OCI-LY3 (cell line): ENCODE data around the gene LY6G6C.

Source experiments
- EZH2phosphoT487 ChIP-seq: fragments of 200-600 bp; shearing (Covaris generic); IDR thresholded peaks from 2 replicates; pipeline ENCODE4 v1.6.1; 2018; ENCODE audit warnings: antibody characterized with exemption, mixed run types, low read depth
- TF ChIP-seq, protein P1 (sequence below): fragments of 200-600, 300-600 bp; sonication (generic); IDR thresholded peaks from 2 replicates; pipeline ENCODE4 v1.5.1; 2014; ENCODE audit warnings: antibody characterized with exemption, low read length, low read depth

GRCh38 chr6:31715022-31715958, 6.3 kb downstream of the LY6G6C start, which contains the start of gene LY6G6D:
- TF ChIP-seq, protein P1, sequence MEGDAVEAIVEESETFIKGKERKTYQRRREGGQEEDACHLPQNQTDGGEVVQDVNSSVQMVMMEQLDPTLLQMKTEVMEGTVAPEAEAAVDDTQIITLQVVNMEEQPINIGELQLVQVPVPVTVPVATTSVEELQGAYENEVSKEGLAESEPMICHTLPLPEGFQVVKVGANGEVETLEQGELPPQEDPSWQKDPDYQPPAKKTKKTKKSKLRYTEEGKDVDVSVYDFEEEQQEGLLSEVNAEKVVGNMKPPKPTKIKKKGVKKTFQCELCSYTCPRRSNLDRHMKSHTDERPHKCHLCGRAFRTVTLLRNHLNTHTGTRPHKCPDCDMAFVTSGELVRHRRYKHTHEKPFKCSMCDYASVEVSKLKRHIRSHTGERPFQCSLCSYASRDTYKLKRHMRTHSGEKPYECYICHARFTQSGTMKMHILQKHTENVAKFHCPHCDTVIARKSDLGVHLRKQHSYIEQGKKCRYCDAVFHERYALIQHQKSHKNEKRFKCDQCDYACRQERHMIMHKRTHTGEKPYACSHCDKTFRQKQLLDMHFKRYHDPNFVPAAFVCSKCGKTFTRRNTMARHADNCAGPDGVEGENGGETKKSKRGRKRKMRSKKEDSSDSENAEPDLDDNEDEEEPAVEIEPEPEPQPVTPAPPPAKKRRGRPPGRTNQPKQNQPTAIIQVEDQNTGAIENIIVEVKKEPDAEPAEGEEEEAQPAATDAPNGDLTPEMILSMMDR = no peak
- no peak for TF ChIP-seq EZH2phosphoT487
